Measurements from ENCODE around the gene TLCD1. TPM values are rescaled to one million over a fixed set of nuclear protein-coding genes. Genes with fewer than 3 reads are reported as not detected.

The TLCD1 gene
- total and polyA plus RNA-seq, 2 donors from 2014 or later = 25.3 to 30.0 TPM

DNA sequence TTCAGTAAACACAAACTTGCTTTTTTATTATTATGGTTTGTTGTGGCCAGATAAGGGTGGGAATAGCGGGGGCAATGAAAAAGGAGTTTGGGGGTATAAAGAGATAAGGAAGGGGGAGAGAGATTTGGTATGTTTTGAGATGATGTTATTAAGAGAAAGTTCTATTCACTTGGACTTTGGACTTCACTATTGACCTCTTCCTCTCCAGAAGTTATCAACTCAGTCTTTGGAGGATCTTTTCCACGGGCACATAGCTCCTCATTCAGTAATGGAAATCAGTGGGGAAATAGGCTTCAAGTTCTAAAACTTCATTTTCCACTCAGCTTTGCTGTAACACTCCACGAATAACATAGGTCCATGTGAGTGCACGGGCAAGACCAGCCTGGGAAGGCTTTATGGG is 37.6 kb downstream of the TLCD1 start:
- intact Hi-C loops (cut with DNase I) = no loop called here
- no peak for TF ChIP-seq CTCF (IDR thresholded peaks at IDR 0.05; ENCODE audit: borderline replicate concordance, extremely low read depth, insufficient read depth)
- FAIRE-seq (no peak), DNase-seq (no peak)
- no peaks in the 10 kb centered on the region for H3K9me3 ChIP-seq (ENCODE audit: control insufficient read depth in 2 of 3, insufficient read depth in 1 of 3, low read length in 3 of 3)
- H3K4me3 ChIP-seq (ENCODE audit: low read length in 3 of 3) = no peak overlapping the region
- peaks cover 21 to 69% (median 55%) of the 10 kb centered on the region in 3 donors for H3K36me3 ChIP-seq (ENCODE audit: control insufficient read depth in 2 of 3, insufficient read depth in 3 of 3, low read length in 3 of 3)
- no peak overlapping the region for H3K27ac ChIP-seq (ENCODE audit: low read depth in 2 of 2, low read length in 2 of 2)
- H3K4me1 ChIP-seq (ENCODE audit: control insufficient read depth in 2 of 3, insufficient read depth in 2 of 3, low read depth in 1 of 3, low read length in 3 of 3) = no peaks in the 10 kb centered on the region
- no peaks in the 10 kb centered on the region for H3K27me3 ChIP-seq (ENCODE audit: control insufficient read depth, insufficient read depth, low read length)
- no peak overlapping the region for H3K9ac ChIP-seq (ENCODE audit: low read length in 3 of 3)

- no peak overlapping the region for H3K9ac ChIP-seq (ENCODE audit: low read length in 3 of 3)
- H3K27me3 ChIP-seq (ENCODE audit: control insufficient read depth, insufficient read depth, low read length) = no peaks in the 10 kb centered on the region
- no peaks in the 10 kb centered on the region for H3K9me3 ChIP-seq (ENCODE audit: control insufficient read depth in 2 of 3, insufficient read depth in 1 of 3, low read length in 3 of 3)
- H3K27ac ChIP-seq (ENCODE audit: low read depth in 2 of 2, low read length in 2 of 2) = no peak overlapping the region
- no peak for TF ChIP-seq CTCF (IDR thresholded peaks at IDR 0.05; ENCODE audit: borderline replicate concordance, extremely low read depth, insufficient read depth)
- peak in 1 of 5 donors; percentile 6 for DNase-seq
- no peak overlapping the region for H3K4me3 ChIP-seq (ENCODE audit: low read length in 3 of 3)
- no peak for FAIRE-seq
- peaks cover 21 to 86% (median 66%) of the 10 kb centered on the region in 3 donors for H3K36me3 ChIP-seq (ENCODE audit: control insufficient read depth in 2 of 3, insufficient read depth in 3 of 3, low read length in 3 of 3)
- intact Hi-C loops (cut with DNase I) = no loop called here
- peaks cover 0 to 3% (median 0%) of the 10 kb centered on the region in 3 donors for H3K4me1 ChIP-seq (ENCODE audit: control insufficient read depth in 2 of 3, insufficient read depth in 2 of 3, low read depth in 1 of 3, low read length in 3 of 3)
Measured at GRCh38 chr17:28686296-28686695, 39.7 kb downstream of the TLCD1 start.

- no peak overlapping the region for H3K27ac ChIP-seq (ENCODE audit: low read depth in 2 of 2, low read length in 2 of 2)
- no peak for FAIRE-seq
Measured at GRCh38 chr17:28685366-28685765, 40.7 kb downstream of the TLCD1 start.

More at GRCh38 chr17:28685366-28685765, 40.7 kb downstream of the TLCD1 start:
- Histone ChIP-seq H3K9me3 (ENCODE audit: control insufficient read depth in 2 of 3, insufficient read depth in 1 of 3, low read length in 3 of 3) (no peaks in the 10 kb centered on the region), H3K36me3 (ENCODE audit: control insufficient read depth in 2 of 3, insufficient read depth in 3 of 3, low read length in 3 of 3) (peaks cover 17 to 86% (median 65%) of the 10 kb centered on the region in 3 donors), H3K27me3 (ENCODE audit: control insufficient read depth, insufficient read depth, low read length) (no peaks in the 10 kb centered on the region), H3K4me3 (ENCODE audit: low read length in 3 of 3) (no peak overlapping the region), H3K4me1 (ENCODE audit: control insufficient read depth in 2 of 3, insufficient read depth in 2 of 3, low read depth in 1 of 3, low read length in 3 of 3) (peaks cover 0 to 3% (median 0%) of the 10 kb centered on the region in 3 donors), H3K9ac (ENCODE audit: low read length in 3 of 3) (no peak overlapping the region)
- peak in 1 of 5 donors; percentile 21 for DNase-seq
- no peak for TF ChIP-seq CTCF (IDR thresholded peaks at IDR 0.05; ENCODE audit: borderline replicate concordance, extremely low read depth, insufficient read depth)
- intact Hi-C loops (cut with DNase I) = no loop called here

All from kidney (tissue), 14 donors.